ENCODE measurements around the gene CEP295NL.

Gene CEP295NL

DNA sequence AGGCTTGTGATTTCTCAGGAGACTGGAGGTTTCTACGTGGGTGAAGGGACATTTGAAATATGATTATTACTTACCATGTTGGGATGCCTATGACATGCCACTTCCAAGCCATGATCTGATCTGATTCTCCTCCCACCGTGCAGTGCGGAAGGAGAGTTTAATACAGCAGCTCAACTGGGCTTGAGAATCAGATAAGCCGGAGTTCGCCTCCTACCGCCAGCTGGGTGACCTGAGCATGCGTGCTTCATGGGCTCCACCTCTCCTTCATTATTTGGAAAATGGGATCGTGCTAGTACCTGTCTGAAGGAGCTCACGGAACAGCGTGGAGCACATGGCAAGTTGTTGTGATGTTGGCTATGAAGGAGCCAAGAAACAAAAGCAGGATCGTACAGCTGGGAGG lies 34.6 kb upstream of the CEP295NL start:
- no peaks in the 10 kb centered on the region for H3K36me3 Mint-ChIP-seq (ENCODE audit: low read depth)
- no peak overlapping the region for H3K4me3 Mint-ChIP-seq
- H3K27me3 Mint-ChIP-seq (ENCODE audit: low read depth) = no peaks in the 10 kb centered on the region
- H3K4me1 Mint-ChIP-seq (ENCODE audit: low read depth) = peaks cover 5% of the 10 kb centered on the region
- DNase-seq (ENCODE audit: low spot score) = no peak
- H3K27ac Mint-ChIP-seq = no peak overlapping the region
- no peaks in the 10 kb centered on the region for H3K9me3 Mint-ChIP-seq

DNA sequence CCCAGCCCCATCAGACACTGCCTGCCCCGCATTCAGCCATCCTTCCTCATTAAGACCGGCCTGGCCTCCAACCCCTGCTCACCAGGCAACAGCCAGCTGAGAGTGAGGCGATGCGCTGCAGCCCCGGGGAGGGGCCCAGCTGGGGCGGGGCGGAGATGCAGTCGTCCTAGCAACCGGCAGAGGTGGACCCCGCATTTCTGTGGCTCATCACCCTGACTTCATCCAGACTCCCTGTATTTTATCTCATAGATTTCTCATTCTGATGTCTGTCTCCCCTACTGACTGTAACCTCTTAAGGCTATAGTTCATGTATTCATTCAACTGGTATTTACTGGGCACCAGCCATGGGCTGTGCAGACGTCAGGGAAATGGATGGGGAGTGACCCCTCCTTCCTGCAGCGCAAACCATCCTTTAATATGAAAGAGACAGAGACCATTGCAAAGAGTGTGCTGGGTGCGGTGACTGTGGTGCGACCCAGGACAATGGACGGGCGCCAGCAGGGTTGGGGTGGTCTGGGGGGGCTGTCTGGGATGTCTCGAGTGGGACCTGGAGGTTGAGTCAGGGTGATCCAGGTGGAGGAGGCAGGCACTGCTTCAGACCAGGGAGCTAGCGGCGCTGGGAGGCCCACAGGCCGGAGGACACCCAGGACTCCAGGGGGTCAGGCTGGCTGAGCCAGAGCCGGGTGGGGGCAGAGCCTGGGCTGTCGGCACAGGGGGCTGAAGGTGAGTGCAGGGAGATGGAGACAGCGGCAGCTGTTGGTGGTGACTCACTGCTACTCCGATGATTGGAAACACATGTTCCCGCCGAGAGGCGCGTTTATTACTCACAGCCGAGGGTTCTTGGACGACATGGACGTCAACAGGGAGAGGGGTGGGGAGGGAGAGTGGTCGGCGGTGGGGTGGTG lies 32.7 kb upstream of the CEP295NL start:
- no peak for DNase-seq (ENCODE audit: low spot score)
- H3K36me3 Mint-ChIP-seq (ENCODE audit: low read depth) = no peaks in the 10 kb centered on the region

DNA sequence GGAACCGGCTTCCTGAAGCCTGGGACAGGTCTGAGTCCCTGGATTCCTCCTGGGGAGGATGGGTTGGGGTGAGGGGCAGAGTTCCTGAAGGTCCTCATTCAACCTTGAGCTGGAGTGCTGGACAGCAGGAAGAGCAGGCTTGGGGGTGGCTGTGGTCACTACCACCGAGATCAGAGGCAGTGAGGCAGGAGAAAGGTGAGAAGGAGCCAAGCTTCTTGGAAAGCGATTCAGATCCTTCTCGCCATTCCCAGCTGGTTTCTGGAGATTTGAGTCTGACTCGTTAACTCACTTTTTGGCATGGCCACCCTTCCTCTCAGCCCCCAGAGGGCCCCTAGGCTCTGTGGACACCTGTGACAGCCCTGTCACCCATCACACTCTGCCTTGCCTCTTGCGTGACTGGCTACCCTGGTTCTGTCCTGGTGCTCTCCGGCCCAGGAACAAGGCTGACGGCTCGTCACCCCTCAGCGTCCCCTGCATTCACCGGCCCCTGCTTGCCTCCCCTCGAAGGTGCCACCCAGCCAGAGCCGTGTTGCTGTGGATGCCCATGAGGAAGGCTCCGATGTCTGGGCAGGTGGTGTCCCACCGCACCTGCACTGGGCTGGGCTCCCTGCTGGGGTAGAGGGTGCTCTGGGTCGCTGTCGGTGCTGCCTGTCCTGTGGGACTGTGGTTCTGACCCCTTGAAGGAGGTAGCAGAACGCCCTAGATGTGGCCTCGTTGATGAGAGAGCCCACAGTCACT lies 31.8 kb upstream of the CEP295NL start:
- H3K9me3 Mint-ChIP-seq = no peaks in the 10 kb centered on the region

More for the DNA sequence above, 32.7 kb upstream of the CEP295NL start:
- Mint-ChIP-seq H3K4me1 (ENCODE audit: low read depth) (peaks cover 5% of the 10 kb centered on the region), H3K9me3 (no peaks in the 10 kb centered on the region), H3K27me3 (ENCODE audit: low read depth) (no peaks in the 10 kb centered on the region), H3K27ac (no peak overlapping the region), H3K4me3 (no peak overlapping the region)

GRCh38 chr17:78933959-78934568 lies 31.1 kb upstream of the CEP295NL start:
- H3K27ac Mint-ChIP-seq = no peak overlapping the region
- no peak overlapping the region for H3K4me3 Mint-ChIP-seq
- DNase-seq (ENCODE audit: low spot score) = no peak
- H3K9me3 Mint-ChIP-seq = no peaks in the 10 kb centered on the region
- no peaks in the 10 kb centered on the region for H3K36me3 Mint-ChIP-seq (ENCODE audit: low read depth)
- H3K4me1 Mint-ChIP-seq (ENCODE audit: low read depth) = peaks cover 5% of the 10 kb centered on the region
- H3K27me3 Mint-ChIP-seq (ENCODE audit: low read depth) = no peaks in the 10 kb centered on the region

More for the DNA sequence above, 31.8 kb upstream of the CEP295NL start:
- no peak for DNase-seq (ENCODE audit: low spot score)
- no peaks in the 10 kb centered on the region for H3K27me3 Mint-ChIP-seq (ENCODE audit: low read depth)
- peaks cover 5% of the 10 kb centered on the region for H3K4me1 Mint-ChIP-seq (ENCODE audit: low read depth)
- H3K4me3 Mint-ChIP-seq = no peak overlapping the region
- no peak overlapping the region for H3K27ac Mint-ChIP-seq
- H3K36me3 Mint-ChIP-seq (ENCODE audit: low read depth) = no peaks in the 10 kb centered on the region

- Mint-ChIP-seq H3K9me3 (no peaks in the 10 kb centered on the region), H3K4me3 (no peak overlapping the region), H3K36me3 (ENCODE audit: low read depth) (no peaks in the 10 kb centered on the region), H3K27me3 (ENCODE audit: low read depth) (no peaks in the 10 kb centered on the region), H3K4me1 (ENCODE audit: low read depth) (peaks cover 5% of the 10 kb centered on the region), H3K27ac (peak overlapping the region; percentile 81)
- peak; percentile 42 for DNase-seq (ENCODE audit: low spot score)
Observed at GRCh38 chr17:78933025-78933958, 30.3 kb upstream of the CEP295NL start.

- H3K36me3 Mint-ChIP-seq (ENCODE audit: low read depth) = no peaks in the 10 kb centered on the region
- H3K9me3 Mint-ChIP-seq = no peaks in the 10 kb centered on the region
- peaks cover 18% of the 10 kb centered on the region for H3K27me3 Mint-ChIP-seq (ENCODE audit: low read depth)
- H3K4me3 Mint-ChIP-seq = no peak overlapping the region
- H3K27ac Mint-ChIP-seq = no peak overlapping the region
- DNase-seq (ENCODE audit: low spot score) = no peak
- H3K4me1 Mint-ChIP-seq (ENCODE audit: low read depth) = peaks cover 5% of the 10 kb centered on the region
Observed at GRCh38 chr17:78929908-78930775, 27.1 kb upstream of the CEP295NL start.

DNA sequence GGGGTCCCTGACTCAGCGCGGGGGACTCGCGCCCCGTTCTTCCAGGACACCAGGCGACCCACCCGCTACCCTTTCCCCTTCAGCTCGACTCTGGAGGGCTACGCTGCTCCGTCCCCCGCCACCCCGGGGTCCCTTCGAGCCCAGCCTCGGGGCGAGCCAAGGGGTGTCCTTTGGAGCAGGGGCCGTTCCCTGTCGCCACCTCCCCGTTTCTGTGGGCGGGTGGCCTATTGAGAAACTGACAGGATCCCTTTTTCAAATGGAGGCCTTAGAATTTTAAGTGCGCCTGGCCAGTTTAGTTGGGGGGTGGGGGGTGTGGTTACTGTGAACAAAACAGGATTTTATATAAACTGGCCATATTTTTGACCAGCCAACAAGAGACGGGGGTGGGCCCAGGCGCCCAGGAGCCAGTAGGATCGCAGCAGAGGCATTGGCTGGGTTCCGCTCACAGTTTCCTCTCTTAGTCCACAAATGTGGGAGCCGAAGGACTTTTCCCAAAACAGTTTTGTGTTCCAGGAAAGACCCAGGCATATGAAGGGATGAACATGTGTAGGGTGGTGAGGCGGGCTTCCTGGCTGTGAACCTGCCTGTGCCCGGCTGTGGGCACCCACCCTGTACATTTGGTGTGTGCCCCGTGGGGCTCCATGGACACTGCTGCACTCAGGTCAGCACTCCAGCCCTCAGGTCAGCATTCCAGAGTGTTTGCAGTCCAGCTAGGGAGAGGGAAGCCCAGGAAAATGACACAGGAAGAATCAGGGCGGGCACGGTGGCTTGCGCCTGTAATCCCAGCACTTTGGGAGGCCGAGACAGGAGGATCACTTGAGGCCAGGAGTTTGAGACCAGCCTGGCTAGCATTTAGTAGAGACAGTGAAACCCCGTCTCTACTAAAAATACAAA lies 22.9 kb upstream of the CEP295NL start:
- DNase-seq (ENCODE audit: low spot score) = no peak
- H3K4me3 Mint-ChIP-seq = no peak overlapping the region

DNA sequence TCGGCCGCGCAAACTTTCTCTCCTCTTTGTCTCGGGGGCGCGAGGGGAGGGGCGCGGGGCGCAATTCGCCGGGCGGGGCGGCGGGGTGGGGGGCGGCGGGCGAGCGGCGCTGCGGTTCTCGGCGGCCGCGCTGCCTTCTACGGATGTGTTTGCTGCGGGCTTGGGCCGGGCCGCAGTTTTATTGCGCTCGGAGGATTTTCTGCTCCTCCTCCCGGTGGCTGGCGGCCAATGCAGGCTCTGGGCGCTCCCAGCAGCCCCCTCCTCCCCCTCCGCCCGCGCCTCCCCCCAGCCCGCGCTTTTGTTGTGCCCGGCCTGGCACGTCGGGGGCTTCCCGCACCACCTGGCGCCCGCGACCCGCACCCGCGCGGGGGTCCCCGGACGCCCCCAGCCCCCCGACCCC lies 22.2 kb upstream of the CEP295NL start, which contains the start of gene TIMP2:
TIMP2 (minus strand) TSS at position 154 of the 400 bp plus-strand sequence. CDS start 299 bp downstream, outside the sequence.
- peak; percentile 55 for DNase-seq (ENCODE audit: low spot score)
- H3K27me3 Mint-ChIP-seq (ENCODE audit: low read depth) = peaks cover 35% of the 10 kb centered on the region
- no peaks in the 10 kb centered on the region for H3K9me3 Mint-ChIP-seq
- no peaks in the 10 kb centered on the region for H3K36me3 Mint-ChIP-seq (ENCODE audit: low read depth)
- H3K4me1 Mint-ChIP-seq (ENCODE audit: low read depth) = peaks cover 8% of the 10 kb centered on the region
- H3K27ac Mint-ChIP-seq = no peak within 1 kb of the TSS
- peak within 1 kb of the TSS; percentile 74 for H3K4me3 Mint-ChIP-seq

More for the DNA sequence above, 22.9 kb upstream of the CEP295NL start:
- H3K27ac Mint-ChIP-seq = no peak overlapping the region
- H3K36me3 Mint-ChIP-seq (ENCODE audit: low read depth) = no peaks in the 10 kb centered on the region
- H3K4me1 Mint-ChIP-seq (ENCODE audit: low read depth) = peaks cover 8% of the 10 kb centered on the region
- H3K9me3 Mint-ChIP-seq = no peaks in the 10 kb centered on the region
- H3K27me3 Mint-ChIP-seq (ENCODE audit: low read depth) = peaks cover 35% of the 10 kb centered on the region

DNA sequence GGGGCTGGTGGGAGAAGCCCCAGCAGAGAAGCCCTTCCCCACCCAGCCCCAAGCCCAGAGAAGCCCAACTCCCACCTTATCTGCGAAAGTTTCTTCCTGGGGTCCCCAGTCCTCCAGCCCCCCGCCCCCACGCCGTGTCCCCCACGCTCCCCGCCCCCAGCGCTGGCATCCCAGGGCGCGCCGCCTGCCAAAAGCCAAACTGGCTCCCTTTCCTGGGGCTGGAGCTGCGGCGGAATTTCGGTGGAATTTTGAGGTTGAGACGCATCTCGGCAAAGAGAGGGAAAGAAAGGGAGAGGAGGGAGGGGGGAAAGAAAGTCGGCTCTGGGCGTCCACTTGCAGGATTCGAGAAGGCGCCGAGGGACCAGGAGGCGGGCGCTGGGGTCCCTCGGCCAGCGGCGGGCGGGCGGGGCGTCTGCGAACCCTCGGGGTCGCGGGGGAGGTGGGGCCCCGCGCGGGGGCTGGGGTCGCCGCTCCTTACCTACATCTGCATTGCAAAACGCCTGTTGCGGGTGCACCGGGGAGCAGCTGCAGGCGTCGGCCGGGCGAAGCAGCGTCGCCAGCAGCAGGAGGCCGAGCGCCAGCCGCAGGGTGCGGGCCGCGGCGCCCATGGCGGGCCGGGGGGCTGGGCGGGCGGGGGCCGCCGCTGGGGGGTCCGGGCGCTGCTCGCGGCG lies 21.6 kb upstream of the CEP295NL start:
- Mint-ChIP-seq H3K4me3 (peak overlapping the region; percentile 74), H3K36me3 (ENCODE audit: low read depth) (no peaks in the 10 kb centered on the region), H3K27me3 (ENCODE audit: low read depth) (peaks cover 35% of the 10 kb centered on the region), H3K27ac (no peak overlapping the region), H3K4me1 (ENCODE audit: low read depth) (peaks cover 8% of the 10 kb centered on the region), H3K9me3 (no peaks in the 10 kb centered on the region)
- no peak for DNase-seq (ENCODE audit: low spot score)

DNA sequence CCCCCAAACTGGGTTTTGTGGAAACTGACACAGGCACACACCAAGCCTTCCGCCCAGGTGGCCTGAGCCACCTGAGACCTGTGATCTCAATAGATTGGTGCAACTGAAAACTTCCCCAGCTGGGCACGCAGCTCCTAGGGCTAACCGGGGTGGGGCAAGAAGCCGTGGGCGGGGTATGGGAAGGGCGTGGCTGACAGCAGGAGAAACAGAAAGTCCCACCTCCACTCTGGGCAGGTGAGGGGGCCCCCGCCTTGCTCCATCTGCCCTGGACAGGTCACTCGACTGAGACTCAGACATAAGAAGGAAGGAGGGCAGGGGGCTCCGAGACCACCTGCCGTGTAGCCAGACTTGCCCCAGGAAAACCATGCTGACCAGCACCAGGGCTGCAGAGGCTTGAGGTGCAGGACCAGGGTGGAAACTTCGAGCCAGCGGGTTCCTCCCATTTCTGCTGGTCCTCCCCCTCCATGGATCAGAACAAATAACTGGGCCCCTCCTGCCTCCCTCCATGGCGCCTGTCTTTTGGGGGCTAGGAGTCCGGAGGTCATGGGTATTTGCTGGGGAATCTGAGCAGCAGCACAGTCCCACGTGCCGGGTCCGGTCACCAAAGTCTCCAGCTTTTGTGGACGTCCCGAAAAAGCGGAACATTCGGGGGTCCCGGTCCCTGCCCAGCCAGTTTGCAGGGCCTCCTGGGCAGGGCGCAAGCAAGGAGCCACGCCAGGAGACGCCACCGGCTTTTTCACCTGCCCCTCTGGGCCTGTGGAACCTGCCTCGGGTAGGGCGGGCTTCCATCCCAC lies 20.9 kb upstream of the CEP295NL start:
- no peaks in the 10 kb centered on the region for H3K9me3 Mint-ChIP-seq
- peak overlapping the region; percentile 36 for H3K27ac Mint-ChIP-seq
- H3K4me1 Mint-ChIP-seq (ENCODE audit: low read depth) = peaks cover 8% of the 10 kb centered on the region
- peak overlapping the region; percentile 74 for H3K4me3 Mint-ChIP-seq
- H3K36me3 Mint-ChIP-seq (ENCODE audit: low read depth) = no peaks in the 10 kb centered on the region
- peaks cover 35% of the 10 kb centered on the region for H3K27me3 Mint-ChIP-seq (ENCODE audit: low read depth)
- peak; percentile 24 for DNase-seq (ENCODE audit: low spot score)
